SH-SY5Y (cell line): ENCODE data around the gene CALU.

Experiments
- GATA2 ChIP-seq: IDR thresholded peaks from 2 replicates; pipeline ENCODE4 v1.6.1; 2011; ENCODE audit warnings: mild to moderate bottlenecking, low read depth, low read length
- GATA3 ChIP-seq: IDR thresholded peaks from 2 replicates; pipeline ENCODE4 v1.6.1; 2011; ENCODE audit warnings: low read depth, mild to moderate bottlenecking, low read length, moderate library complexity

- no peak for TF ChIP-seq GATA2
- no peak for TF ChIP-seq GATA3
These were observed 44.4 kb upstream of the CALU start for GRCh38 chr7:128694738-128695137.
